ENCODE results near the gene MAD1L1.

MAD1L1 gene

GRCh38 chr7:2115760-2116447 lies 116.8 kb downstream of the MAD1L1 start:
- TF ChIP-seq ZFX (IDR thresholded peaks at IDR 0.05) (no peak), CTCF (conservative IDR thresholded peaks at IDR 0.05) (no peak)
- no peak overlapping the region for H3K27ac ChIP-seq

GRCh38 chr7:2114926-2115759 lies 117.6 kb downstream of the MAD1L1 start:
- TF ChIP-seq ZFX (IDR thresholded peaks at IDR 0.05) (no peak), CTCF (conservative IDR thresholded peaks at IDR 0.05) (no peak)
- no peak overlapping the region for H3K27ac ChIP-seq

GRCh38 chr7:2114052-2114451 lies 118.7 kb downstream of the MAD1L1 start:
- H3K27ac ChIP-seq, result no peak overlapping the region
- TF ChIP-seq ZFX (IDR thresholded peaks at IDR 0.05), result no peak
- no peak for TF ChIP-seq CTCF (conservative IDR thresholded peaks at IDR 0.05)

- TF ChIP-seq CTCF (conservative IDR thresholded peaks at IDR 0.05) (no peak), ZFX (IDR thresholded peaks at IDR 0.05) (no peak)
- no peak overlapping the region for H3K27ac ChIP-seq
Observed at GRCh38 chr7:2112261-2113198, 120.2 kb downstream of the MAD1L1 start.

- H3K27ac ChIP-seq, result no peak overlapping the region
- TF ChIP-seq ZFX (IDR thresholded peaks at IDR 0.05) (no peak), CTCF (conservative IDR thresholded peaks at IDR 0.05) (no peak)
Observed at GRCh38 chr7:2111568-2111967, 121.2 kb downstream of the MAD1L1 start.

GRCh38 chr7:2110610-2111396 lies 121.9 kb downstream of the MAD1L1 start:
- TF ChIP-seq ZFX (IDR thresholded peaks at IDR 0.05), result no peak
- TF ChIP-seq CTCF (conservative IDR thresholded peaks at IDR 0.05), result no peak
- H3K27ac ChIP-seq, result no peak overlapping the region

Data from C4-2B (cell line).